GM21526 (cell line): ENCODE results near the gene DDX18.

Experiments
- ATAC-seq: cut with Tn5 transposase; IDR thresholded peaks from one replicate; pipeline ENCODE4 v1.9.1; 2021; ENCODE audit warnings: moderate library complexity; ENCODE audit not compliant: unreplicated experiment, low FRiP score

Gene DDX18

GRCh38 chr2:117832905-117833613 lies 18.6 kb downstream of the DDX18 start:
- no peak for ATAC-seq

GRCh38 chr2:117833911-117834310 lies 19.4 kb downstream of the DDX18 start:
- ATAC-seq = no peak

GRCh38 chr2:117834992-117835391 lies 20.5 kb downstream of the DDX18 start:
- no peak for ATAC-seq

GRCh38 chr2:117835990-117836760 lies 21.7 kb downstream of the DDX18 start:
- peak; percentile 90 for ATAC-seq

GRCh38 chr2:117845304-117845703 lies 30.8 kb downstream of the DDX18 start:
- no peak for ATAC-seq

GRCh38 chr2:117850015-117850414 lies 35.5 kb downstream of the DDX18 start:
- ATAC-seq = no peak

- no peak for ATAC-seq
These were observed 36.0 kb downstream of the DDX18 start for GRCh38 chr2:117850461-117850860.

GRCh38 chr2:117851969-117852368 lies 37.5 kb downstream of the DDX18 start:
- ATAC-seq = no peak

GRCh38 chr2:117853316-117853715 lies 38.8 kb downstream of the DDX18 start:
- ATAC-seq = no peak

- ATAC-seq = no peak
These were observed 39.4 kb downstream of the DDX18 start for GRCh38 chr2:117853873-117854272.

GRCh38 chr2:117854610-117855009 lies 40.1 kb downstream of the DDX18 start:
- ATAC-seq = no peak

- no peak for ATAC-seq
These were observed 41.4 kb downstream of the DDX18 start for GRCh38 chr2:117855886-117856285.

- ATAC-seq = no peak
These were observed 42.1 kb downstream of the DDX18 start for GRCh38 chr2:117856415-117857210.

- ATAC-seq = no peak
These were observed 43.8 kb downstream of the DDX18 start for GRCh38 chr2:117858336-117858735.

- no peak for ATAC-seq
These were observed 44.5 kb downstream of the DDX18 start for GRCh38 chr2:117858892-117859531.

GRCh38 chr2:117859532-117859911 lies 45.0 kb downstream of the DDX18 start:
- ATAC-seq = no peak

GRCh38 chr2:117859924-117860647 lies 45.6 kb downstream of the DDX18 start:
- ATAC-seq = no peak

- no peak for ATAC-seq
These were observed 48.0 kb downstream of the DDX18 start for GRCh38 chr2:117862459-117862858.

GRCh38 chr2:117875786-117876185 lies 61.3 kb downstream of the DDX18 start:
- no peak for ATAC-seq

GRCh38 chr2:117879003-117879402 lies 64.5 kb downstream of the DDX18 start:
- ATAC-seq = no peak
